CD4-positive, alpha-beta T cell treated with Interleukin-1 beta for 1 hour (primary cell): ENCODE measurements around the gene ACTG1.

ENCODE experiments used
- DNase-seq, 2 donors: peaks; one replicate each; pipeline ENCODE4 v3.0.0-alpha.2; 2020 to 2022

The ACTG1 gene

GRCh38 chr17:81544281-81544974 lies 31.8 kb upstream of the ACTG1 start:
- no peak for DNase-seq

- DNase-seq: no peak
Measured at GRCh38 chr17:81543756-81544155, 31.2 kb upstream of the ACTG1 start.

GRCh38 chr17:81543339-81543675 lies 30.7 kb upstream of the ACTG1 start:
- DNase-seq: no peak

GRCh38 chr17:81542431-81543338 lies 30.1 kb upstream of the ACTG1 start:
- DNase-seq: no peak

GRCh38 chr17:81541123-81541522 lies 28.5 kb upstream of the ACTG1 start:
- no peak for DNase-seq

- DNase-seq: no peak
Measured at GRCh38 chr17:81540676-81541027, 28.1 kb upstream of the ACTG1 start.

- DNase-seq: no peak
Measured at GRCh38 chr17:81539961-81540675, 27.5 kb upstream of the ACTG1 start.

GRCh38 chr17:81539571-81539900 lies 26.9 kb upstream of the ACTG1 start:
- no peak for DNase-seq

- DNase-seq: no peak
Measured at GRCh38 chr17:81538651-81539570, 26.3 kb upstream of the ACTG1 start.

GRCh38 chr17:81537856-81538555 lies 25.4 kb upstream of the ACTG1 start:
- no peak for DNase-seq

GRCh38 chr17:81537343-81537855 lies 24.8 kb upstream of the ACTG1 start:
- DNase-seq: peak; percentile 42 to 64

- DNase-seq: no peak
Measured at GRCh38 chr17:81536299-81537290, 24.0 kb upstream of the ACTG1 start.

- no peak for DNase-seq
Measured at GRCh38 chr17:81535480-81536298, 23.1 kb upstream of the ACTG1 start.

GRCh38 chr17:81535007-81535328 lies 22.4 kb upstream of the ACTG1 start:
- no peak for DNase-seq

- no peak for DNase-seq
Measured at GRCh38 chr17:81534157-81535006, 21.8 kb upstream of the ACTG1 start.

GRCh38 chr17:81533339-81534141 lies 20.9 kb upstream of the ACTG1 start:
- DNase-seq: no peak

GRCh38 chr17:81532490-81533287 lies 20.1 kb upstream of the ACTG1 start:
- DNase-seq: no peak
